ENCODE data around the gene ZNF554. TPM values are rescaled to one million over a fixed set of nuclear protein-coding genes. Genes with fewer than 3 reads are reported as not detected.
"Not testable (repeated sequence)": the region's sequence is repeated elsewhere in the genome, so short reads cannot be mapped to it uniquely, and the experiment has no call there.

The ZNF554 gene
- total RNA-seq, 1 experiment from 2014 or later = 5.3 TPM

- Histone ChIP-seq H3K4me3 (ENCODE audit: insufficient read depth, low read depth, low read length) (no peak overlapping the region), H3K27me3 (ENCODE audit: control insufficient read depth, insufficient read depth, low read length) (no peaks in the 10 kb centered on the region), H3K36me3 (replicated peaks; ENCODE audit: control insufficient read depth, insufficient read depth, low read length) (peaks cover 22% of the 10 kb centered on the region)
- no peak for DNase-seq
Observed at GRCh38 chr19:2809387-2810140, 10.1 kb upstream of the ZNF554 start.

DNA sequence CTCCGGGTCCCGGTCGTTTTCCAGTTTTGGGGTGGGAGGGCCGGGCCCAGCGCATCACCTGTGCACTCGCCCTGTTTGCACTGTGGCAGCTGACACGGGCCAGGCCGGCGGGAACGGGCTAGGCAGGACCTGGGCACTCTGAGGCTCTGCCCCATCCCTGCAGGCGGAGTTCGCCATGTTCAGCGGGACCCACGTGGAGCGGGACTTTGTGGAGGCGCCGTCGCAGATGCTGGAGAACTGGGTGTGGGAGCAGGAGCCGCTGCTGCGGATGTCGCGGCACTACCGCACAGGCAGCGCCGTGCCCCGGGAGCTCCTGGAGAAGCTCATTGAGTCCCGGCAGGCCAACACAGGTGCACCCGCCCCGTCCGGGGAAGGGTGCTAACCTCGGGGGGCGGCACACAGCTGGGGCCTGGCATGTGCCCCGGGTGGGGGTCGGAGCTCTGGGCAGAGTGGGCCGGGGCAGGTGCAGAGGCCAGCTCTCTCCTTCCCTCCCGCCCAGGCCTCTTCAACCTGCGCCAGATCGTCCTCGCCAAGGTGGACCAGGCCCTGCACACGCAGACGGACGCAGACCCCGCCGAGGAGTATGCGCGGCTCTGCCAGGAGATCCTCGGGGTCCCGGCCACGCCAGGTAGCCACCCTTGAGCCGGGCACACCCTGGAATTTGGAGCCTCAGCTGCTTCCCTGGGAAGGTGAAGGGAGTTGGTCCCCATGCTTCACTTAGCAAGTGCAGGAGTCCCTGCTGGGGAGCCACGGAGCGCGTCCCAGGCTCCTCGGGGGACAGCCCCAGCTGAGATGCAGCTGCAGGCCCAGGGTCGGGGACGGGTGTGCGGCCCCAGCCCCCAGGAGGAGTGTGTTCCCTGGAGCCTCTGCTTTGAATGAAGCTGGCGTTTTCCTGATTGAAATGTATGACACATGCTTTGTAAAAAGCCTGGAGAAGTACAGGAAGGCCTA, 9.3 kb upstream of the ZNF554 start:
- peak; percentile 57 for DNase-seq
- H3K4me3 ChIP-seq (ENCODE audit: insufficient read depth, low read depth, low read length) = no peak overlapping the region
- no peaks in the 10 kb centered on the region for H3K27me3 ChIP-seq (ENCODE audit: control insufficient read depth, insufficient read depth, low read length)
- peaks cover 14% of the 10 kb centered on the region for H3K36me3 ChIP-seq (replicated peaks; ENCODE audit: control insufficient read depth, insufficient read depth, low read length)

DNA sequence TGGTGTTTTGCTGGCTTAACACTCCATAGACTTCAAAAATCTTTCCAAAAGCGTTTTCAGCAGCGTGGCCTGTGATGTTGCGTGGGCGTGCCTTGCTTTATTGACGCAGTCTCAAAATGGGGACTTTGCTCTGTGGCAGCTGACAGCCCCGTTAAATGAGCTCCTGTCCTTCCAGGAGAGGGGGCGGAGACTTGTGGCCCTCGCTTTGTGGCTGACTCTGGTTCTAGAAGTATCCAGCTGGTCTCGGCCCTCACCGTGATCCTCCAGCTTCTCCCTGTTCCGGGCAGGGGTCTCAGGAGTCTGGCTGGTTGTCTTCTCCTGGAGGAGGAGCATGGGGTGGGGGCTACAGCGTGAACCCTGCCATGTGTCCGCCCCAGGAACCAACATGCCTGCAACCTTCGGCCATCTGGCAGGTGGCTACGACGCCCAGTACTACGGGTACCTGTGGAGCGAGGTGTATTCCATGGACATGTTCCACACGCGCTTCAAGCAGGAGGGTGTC, 8.4 kb upstream of the ZNF554 start:
- Histone ChIP-seq H3K36me3 (replicated peaks; ENCODE audit: control insufficient read depth, insufficient read depth, low read length) (peaks cover 13% of the 10 kb centered on the region), H3K27me3 (ENCODE audit: control insufficient read depth, insufficient read depth, low read length) (no peaks in the 10 kb centered on the region), H3K4me3 (ENCODE audit: insufficient read depth, low read depth, low read length) (no peak overlapping the region)
- peak; percentile 44 for DNase-seq

DNA sequence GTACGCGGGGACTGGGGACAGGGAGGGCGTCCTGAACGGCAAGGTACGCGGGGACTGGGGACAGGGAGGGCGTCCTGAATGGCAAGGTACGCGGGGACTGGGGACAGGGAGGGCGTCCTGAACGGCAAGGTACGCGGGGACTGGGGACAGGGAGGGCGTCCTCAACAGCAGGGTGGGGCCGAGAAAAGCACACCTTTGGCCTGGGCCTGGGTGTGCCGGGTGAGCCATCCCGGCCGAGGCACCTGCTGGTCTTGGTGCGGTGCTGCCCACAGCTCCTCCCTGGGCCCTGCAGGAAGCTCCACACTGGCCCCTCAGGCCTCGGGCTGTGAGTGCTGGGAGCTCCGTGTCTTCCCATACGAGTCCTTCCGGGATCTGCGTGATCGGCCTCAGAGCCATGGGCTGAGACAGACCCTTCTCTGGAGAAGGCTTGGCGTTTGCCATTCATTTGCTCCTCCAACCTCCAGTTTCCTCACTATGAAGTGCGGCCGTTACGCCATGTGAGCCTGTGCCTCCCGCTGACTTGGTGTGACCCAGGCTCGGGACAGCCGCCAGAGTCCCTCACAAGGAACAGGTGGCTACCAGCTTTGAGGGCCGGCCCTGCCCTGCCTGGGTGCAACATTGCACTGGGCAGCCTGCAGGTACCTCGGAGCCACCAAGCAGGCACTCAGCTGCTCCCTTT, 7.8 kb upstream of the ZNF554 start:
- peaks cover 13% of the 10 kb centered on the region for H3K36me3 ChIP-seq (replicated peaks; ENCODE audit: control insufficient read depth, insufficient read depth, low read length)
- no peak overlapping the region for H3K4me3 ChIP-seq (ENCODE audit: insufficient read depth, low read depth, low read length)
- DNase-seq = peak; percentile 52
- no peaks in the 10 kb centered on the region for H3K27me3 ChIP-seq (ENCODE audit: control insufficient read depth, insufficient read depth, low read length)

GRCh38 chr19:2812414-2813234, 7.0 kb upstream of the ZNF554 start:
- DNase-seq = peak; percentile 67
- H3K27me3 ChIP-seq (ENCODE audit: control insufficient read depth, insufficient read depth, low read length) = no peaks in the 10 kb centered on the region
- H3K36me3 ChIP-seq (replicated peaks; ENCODE audit: control insufficient read depth, insufficient read depth, low read length) = peaks cover 13% of the 10 kb centered on the region
- H3K4me3 ChIP-seq (ENCODE audit: insufficient read depth, low read depth, low read length) = no peak overlapping the region

- peak; percentile 54 for DNase-seq
- Histone ChIP-seq H3K27me3 (ENCODE audit: control insufficient read depth, insufficient read depth, low read length) (no peaks in the 10 kb centered on the region), H3K36me3 (replicated peaks; ENCODE audit: control insufficient read depth, insufficient read depth, low read length) (peaks cover 13% of the 10 kb centered on the region), H3K4me3 (ENCODE audit: insufficient read depth, low read depth, low read length) (no peak overlapping the region)
Observed at GRCh38 chr19:2813235-2814160, 6.2 kb upstream of the ZNF554 start.

GRCh38 chr19:2814426-2814825, 5.2 kb upstream of the ZNF554 start:
- peaks cover 10% of the 10 kb centered on the region for H3K36me3 ChIP-seq (replicated peaks; ENCODE audit: control insufficient read depth, insufficient read depth, low read length)
- no peak for DNase-seq

GRCh38 chr19:2815191-2815614, 4.5 kb upstream of the ZNF554 start:
- Histone ChIP-seq H3K4me3 (ENCODE audit: insufficient read depth, low read depth, low read length) (no peak overlapping the region), H3K36me3 (replicated peaks; ENCODE audit: control insufficient read depth, insufficient read depth, low read length) (peaks cover 6% of the 10 kb centered on the region), H3K27me3 (ENCODE audit: control insufficient read depth, insufficient read depth, low read length) (no peaks in the 10 kb centered on the region)
- peak; percentile 74 for DNase-seq

More at GRCh38 chr19:2814426-2814825, 5.2 kb upstream of the ZNF554 start:
- Histone ChIP-seq H3K27me3 (ENCODE audit: control insufficient read depth, insufficient read depth, low read length) (no peaks in the 10 kb centered on the region), H3K4me3 (ENCODE audit: insufficient read depth, low read depth, low read length) (no peak overlapping the region)

DNA sequence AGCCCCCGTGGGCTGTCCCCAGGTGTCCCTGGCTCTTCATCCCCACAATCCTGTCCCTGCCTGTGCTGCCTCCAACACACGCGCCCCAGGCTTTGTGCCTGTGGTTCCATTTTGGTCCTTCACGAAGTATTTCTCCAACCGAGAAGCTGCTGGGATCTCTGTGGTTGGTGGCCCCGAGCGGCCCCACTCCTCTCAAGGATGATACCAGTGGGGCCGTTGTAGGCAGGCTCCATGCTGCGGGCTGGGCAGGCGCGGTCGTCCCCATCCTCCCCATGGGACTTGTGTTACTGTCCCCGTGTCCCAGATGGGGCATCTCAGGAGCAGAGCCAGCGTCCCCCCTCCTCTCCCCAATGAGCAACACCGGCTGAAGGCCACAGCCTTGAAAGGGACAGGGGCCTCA, 3.7 kb upstream of the ZNF554 start:
- Histone ChIP-seq H3K4me3 (ENCODE audit: insufficient read depth, low read depth, low read length) (no peak overlapping the region), H3K27me3 (ENCODE audit: control insufficient read depth, insufficient read depth, low read length) (no peaks in the 10 kb centered on the region), H3K36me3 (replicated peaks; ENCODE audit: control insufficient read depth, insufficient read depth, low read length) (peaks cover 5% of the 10 kb centered on the region)
- peak; percentile 66 for DNase-seq

DNA sequence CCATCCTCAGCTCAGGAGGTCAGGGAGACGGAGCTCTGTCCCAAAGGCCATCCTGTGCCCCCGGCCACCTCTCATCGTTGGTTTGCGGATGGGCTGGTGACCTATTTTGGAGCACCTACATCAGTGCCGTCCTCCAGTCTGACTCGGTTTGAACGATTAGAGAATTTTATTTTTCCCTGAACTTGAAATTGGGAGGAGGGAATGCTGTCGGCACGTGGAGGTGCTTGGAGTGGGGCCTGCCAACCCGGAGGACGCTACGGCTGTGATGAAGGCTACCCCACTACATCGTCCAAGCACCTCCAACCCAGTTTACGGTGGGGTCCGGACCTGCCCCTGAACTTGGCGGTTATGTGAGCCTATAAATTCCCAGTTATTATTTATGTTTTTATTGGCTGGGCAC, 3.0 kb upstream of the ZNF554 start:
- H3K36me3 ChIP-seq (replicated peaks; ENCODE audit: control insufficient read depth, insufficient read depth, low read length) = peaks cover 4% of the 10 kb centered on the region
- no peaks in the 10 kb centered on the region for H3K27me3 ChIP-seq (ENCODE audit: control insufficient read depth, insufficient read depth, low read length)
- peak; percentile 64 for DNase-seq
- no peak overlapping the region for H3K4me3 ChIP-seq (ENCODE audit: insufficient read depth, low read depth, low read length)

DNA sequence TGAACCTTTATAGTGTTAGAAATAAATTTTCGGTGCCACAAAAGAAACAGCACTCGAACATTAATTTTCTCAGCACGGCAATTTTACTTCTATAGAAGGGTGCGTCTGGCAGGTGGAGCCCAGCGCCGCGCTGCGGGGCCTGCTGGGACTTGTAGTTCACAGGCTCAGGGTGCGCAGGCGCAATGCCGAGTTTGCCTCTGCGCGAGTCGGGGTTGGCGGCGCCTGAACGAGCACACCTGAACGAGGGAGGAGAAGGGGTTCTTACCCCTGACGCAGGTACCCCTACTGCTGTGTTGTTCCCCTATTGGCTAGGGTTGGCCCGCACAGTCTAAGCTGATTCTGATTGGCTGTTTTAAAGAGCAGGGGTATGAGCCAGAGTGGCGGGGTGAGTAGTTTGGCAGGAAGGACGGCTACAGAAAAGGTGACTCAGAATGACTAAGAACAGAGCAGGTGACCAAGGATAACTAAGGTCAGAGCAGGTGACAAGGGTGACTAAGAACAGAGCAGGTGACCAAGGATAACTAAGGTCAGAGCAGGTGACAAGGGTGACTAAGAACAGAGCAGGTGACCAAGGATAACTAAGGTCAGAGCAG, 2.3 kb upstream of the ZNF554 start:
- not testable (repeated sequence) for H3K4me3 ChIP-seq (ENCODE audit: insufficient read depth, low read depth, low read length)
- DNase-seq = peak; percentile 61

GRCh38 chr19:2820112-2820702, 539 bp downstream of the ZNF554 start:
- Histone ChIP-seq H3K27me3 (ENCODE audit: control insufficient read depth, insufficient read depth, low read length) (no peaks in the 10 kb centered on the region), H3K36me3 (replicated peaks; ENCODE audit: control insufficient read depth, insufficient read depth, low read length) (no peaks in the 10 kb centered on the region), H3K4me3 (ENCODE audit: insufficient read depth, low read depth, low read length) (peak overlapping the region; percentile 72)
- no peak for DNase-seq

More for the DNA sequence above, 2.3 kb upstream of the ZNF554 start:
- H3K27me3 ChIP-seq (ENCODE audit: control insufficient read depth, insufficient read depth, low read length); H3K36me3 ChIP-seq (replicated peaks; ENCODE audit: control insufficient read depth, insufficient read depth, low read length): not testable (repeated sequence)

All from H7 (cell line).